Measurements from ENCODE around the gene IL23A.

- no peak for TF ChIP-seq POLR2A (IDR thresholded peaks at IDR 0.05)
- no peak for TF ChIP-seq POLR2AphosphoS5 (IDR thresholded peaks at IDR 0.05)
- no peak for TF ChIP-seq CTCF (IDR thresholded peaks at IDR 0.05)
Measured at GRCh38 chr12:56317675-56318074, 21.0 kb upstream of the IL23A start.

All from gastroesophageal sphincter (tissue), 3 donors.